CD4-positive, alpha-beta T cell treated with Interleukin-4 for 1 hour (primary cell): Measurements from ENCODE around the gene ACTR1A.
"Not testable (repeated sequence)": the region's sequence is repeated elsewhere in the genome, so short reads cannot be mapped to it uniquely, and the experiment has no call there.

Source experiments
- DNase-seq, 2 donors: peaks; one replicate each; pipeline ENCODE4 v3.0.0-alpha.2; 2020 to 2022

The ACTR1A gene

DNA sequence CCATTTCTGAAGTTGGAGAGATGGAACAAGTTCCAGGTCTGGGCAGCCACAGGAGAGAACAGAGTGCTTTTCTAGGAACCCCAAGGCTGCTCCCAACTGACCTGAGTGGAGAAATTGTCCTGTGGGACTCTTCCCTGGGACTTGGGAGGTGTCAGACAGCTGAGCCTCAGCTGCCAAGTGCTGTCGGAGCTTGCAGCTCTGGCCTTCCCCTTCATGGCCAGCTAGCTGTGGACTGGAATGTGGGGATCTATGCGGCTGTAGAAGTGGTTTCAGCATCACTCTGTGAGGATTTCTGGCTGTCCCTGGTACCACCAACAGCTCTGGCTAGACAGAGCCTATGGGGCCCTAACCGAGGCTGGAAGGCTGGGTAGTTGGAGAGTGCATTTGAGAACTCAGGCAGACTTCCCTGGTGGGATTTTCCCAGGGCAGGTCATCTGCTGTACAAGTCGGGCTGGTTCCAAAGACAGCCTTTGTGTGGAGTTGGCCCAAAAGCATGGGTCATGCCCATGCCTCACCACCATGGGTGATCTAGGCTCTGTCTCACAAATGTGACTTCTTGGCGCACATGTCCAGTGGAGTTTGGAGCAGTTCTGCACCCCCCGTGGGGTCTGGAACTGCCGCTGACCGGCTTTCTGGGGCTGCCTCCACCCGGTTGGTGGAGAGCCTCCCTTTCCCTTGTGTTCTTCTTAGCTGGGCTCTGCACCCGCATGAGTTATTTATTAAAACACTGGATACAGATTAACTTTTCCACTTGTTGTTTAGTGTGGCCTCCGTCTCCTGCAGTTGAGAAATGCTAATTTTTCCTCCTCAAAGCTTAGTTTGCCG is 12.2 kb upstream of the ACTR1A start:
- no peak for DNase-seq

GRCh38 chr10:102511583-102512274 is 9.2 kb upstream of the ACTR1A start:
- DNase-seq = peak in 1 of 2 donors; percentile 29

- DNase-seq = no peak
Measured at GRCh38 chr10:102509387-102509786, 6.9 kb upstream of the ACTR1A start.

DNA sequence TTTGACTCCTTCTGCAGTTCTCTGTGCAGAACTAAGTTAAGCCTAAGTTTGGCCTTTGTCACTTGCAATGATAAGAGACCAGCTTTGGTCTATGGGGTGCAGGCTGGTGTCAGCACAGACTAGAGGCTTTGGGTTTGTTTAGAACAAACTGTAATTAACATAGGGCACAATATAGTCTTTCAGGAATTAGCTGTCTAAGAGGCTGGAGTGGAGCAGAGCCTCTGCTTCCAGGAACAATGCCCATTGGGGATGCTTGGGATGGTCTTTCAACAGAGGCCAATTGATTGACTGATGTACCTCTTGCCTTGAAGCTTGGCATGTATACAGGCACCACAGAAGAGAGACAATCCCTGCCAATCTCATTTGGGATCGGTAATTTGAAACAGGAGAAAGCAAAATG is 6.0 kb upstream of the ACTR1A start:
- no peak for DNase-seq

- no peak for DNase-seq
Measured at GRCh38 chr10:102507521-102507920, 5.0 kb upstream of the ACTR1A start.

GRCh38 chr10:102505462-102506115 is 3.1 kb upstream of the ACTR1A start:
- DNase-seq = no peak

GRCh38 chr10:102504976-102505300 is 2.4 kb upstream of the ACTR1A start:
- no peak for DNase-seq

DNA sequence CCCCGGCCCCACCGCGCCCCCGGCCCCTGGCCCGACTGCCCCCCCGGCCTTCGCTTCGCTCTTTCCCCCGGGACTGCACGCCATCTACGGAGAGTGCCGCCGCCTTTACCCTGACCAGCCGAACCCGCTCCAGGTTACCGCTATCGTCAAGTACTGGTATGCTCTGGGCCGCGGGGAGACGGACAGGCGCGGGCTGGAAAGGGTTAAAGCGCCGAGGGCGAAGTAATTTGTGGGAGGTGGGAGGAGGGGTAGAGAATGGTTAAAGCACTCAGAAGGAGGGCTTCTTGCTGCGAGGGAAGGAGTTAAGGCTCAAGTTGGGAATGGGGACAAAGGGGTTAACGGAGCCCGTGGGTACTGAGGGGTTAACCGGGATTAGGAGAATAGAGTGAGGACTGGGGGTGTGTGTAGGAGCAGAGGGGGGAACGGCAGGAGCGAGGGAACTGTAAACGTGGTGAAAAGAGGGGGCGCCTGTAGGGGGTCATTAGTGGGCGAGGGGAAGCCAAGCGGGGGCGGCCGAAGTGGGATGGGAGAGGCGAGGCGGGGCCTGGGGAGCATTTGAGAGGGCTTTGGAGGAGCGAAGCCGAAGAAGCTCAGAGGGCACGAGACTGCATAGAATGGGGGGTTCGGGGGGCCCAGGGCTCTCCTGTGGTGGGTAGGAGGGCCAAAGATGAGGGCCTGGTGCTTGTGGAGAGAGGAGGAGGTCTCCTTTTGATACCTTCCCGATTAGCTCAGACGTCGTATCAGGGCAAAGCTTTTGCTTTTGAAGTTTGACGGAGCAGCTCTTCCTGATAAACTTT is 1.9 kb upstream of the ACTR1A start:
- peak in 1 of 2 donors; percentile 39 for DNase-seq

DNA sequence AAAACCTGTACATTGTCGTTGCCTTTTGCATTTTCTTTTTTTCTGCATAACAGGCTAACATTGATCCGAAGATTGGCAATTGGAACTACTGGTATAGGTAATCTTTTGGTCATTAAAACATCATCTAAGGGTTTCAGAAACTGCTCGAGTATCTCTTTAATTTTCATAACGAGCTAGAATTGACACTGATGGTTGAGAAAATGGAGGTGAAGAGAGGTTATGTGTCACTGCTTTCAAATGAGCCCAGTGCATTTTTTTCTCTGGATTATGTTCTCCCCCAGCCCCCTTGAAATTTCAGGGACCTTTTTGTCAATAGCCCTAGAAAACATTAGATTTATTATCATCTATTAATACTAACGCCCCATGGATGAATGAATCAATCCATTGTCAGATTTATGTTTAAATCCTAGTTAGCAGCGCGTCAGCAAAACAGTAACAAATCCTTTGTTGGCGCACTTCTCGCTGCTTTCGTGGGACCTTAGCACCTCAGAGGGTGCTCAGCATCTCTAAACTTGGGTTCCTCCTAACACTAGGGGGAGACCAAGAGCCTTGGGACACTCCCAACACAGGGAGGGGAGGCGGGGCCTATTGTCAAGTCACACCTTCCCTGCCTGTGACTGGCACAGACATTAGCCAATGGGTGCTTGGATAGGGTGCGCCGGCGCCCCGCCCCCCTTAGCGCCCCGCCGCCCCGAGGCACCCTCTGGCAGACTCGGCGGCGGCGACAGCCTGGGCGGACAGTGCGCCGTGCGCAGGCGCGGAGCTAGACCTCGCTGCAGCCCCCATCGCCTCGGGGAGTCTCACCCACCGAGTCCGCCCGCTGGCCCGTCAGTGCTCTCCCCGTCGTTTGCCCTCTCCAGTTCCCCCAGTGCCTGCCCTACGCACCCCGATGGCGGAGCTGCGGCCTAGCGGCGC is 1.0 kb upstream of the ACTR1A start, which contains the start of gene SUFU:
Gene SUFU, plus strand, starts transcription at position 709 of the 915 bp plus-strand sequence. Its CDS starts 181 bp downstream, at position 890.
- DNase-seq = peak; percentile 99 to 100

DNA sequence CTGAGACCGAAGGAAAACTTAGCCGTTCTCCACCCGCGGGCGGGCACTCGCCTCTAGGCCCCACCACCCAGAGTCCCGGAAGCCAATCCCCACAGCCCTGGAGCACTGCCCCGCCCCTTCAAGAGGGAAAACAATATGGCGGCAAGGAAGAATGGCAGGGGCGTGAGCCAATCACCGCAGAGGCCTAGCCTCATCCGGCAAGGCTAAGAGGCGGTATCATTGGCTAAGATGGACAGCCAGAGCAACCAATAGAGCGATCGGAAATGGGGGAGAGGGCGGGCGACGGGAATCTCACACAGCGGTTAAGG is 529 bp downstream of the ACTR1A start:
- peak; percentile 99 for DNase-seq

DNA sequence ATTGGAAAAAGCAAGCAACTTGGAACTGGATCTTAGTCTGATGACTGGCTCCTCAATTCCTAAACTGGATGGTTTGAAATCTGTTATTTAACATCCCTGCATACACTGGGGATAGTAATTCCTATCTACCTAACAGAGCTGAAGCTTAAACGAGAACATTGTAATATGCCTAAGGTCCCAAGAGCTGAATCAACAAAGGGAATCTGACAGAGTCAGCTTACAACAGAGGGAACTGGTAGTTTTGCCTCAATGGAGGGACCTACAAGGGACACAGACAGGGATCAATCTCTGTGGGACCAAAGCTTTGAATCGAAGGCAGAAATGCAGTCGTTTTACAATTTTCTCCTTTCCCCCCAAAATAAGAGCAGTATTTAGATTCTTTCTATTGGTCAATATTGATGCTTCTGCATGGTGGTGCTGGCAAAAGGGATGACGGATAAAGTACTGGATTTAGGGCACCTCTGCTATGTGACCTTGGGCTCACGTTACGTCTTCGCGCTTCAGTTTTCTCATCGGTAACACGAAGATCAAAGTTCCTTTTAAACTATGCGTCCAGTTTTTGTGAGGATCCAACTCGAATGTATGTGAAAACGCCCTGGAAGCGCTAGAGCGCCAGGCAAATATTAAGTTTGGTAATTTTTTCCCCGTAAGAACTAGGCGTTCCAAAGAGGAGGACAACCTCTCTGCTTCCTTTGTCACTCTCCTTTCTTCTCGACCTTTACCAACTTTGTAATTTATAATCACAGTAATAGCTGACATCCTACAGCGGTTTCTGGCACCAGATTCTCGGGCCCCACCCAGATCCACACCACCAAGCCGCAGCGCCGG is 1.1 kb downstream of the ACTR1A start:
- DNase-seq = no peak

DNA sequence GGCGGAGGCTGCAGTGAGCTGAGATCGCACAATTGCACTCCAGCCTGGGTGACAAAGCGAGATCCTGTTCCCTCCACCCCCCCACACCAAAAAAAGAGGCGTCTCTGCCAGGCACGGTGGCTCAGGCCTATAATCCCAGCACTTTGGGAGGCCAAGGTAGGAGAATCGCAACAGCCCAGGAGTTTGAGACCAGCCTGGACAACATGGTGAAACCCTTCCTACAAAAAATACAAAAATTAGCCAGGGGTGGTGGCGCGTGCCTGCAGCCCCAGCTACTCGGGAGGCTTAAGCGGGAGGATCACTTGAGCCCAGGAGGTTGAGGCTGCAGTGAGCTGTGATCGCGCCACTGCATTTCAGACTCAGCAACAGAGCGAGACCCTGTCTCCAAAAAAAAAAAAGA is 1.8 kb downstream of the ACTR1A start:
- DNase-seq = not testable (repeated sequence)

- DNase-seq = no peak
Measured at GRCh38 chr10:102499356-102499755, 3.2 kb downstream of the ACTR1A start.

GRCh38 chr10:102497545-102497944 is 5.0 kb downstream of the ACTR1A start:
- no peak for DNase-seq

DNA sequence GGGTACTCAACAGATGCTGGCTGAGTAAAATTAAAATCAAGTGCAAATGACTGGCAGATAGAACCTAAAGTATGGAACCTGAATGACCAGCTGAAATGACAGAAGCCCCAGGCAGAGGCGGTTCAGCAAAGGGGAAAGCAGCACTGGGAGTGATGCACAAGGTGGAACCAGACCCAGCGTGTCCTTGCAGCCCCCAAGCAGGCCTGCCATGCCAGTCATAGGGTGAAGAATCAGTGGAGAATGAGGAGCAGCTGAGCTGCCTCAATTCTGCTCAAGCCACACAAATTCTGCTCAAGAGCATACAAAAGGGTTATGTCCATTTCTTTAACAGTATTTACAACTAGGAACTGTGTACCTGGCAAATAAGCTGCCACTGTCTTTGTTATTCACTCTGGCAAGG is 8.7 kb downstream of the ACTR1A start:
- no peak for DNase-seq

GRCh38 chr10:102492983-102493382 is 9.5 kb downstream of the ACTR1A start:
- DNase-seq = no peak

- DNase-seq = no peak
Measured at GRCh38 chr10:102492344-102492939, 10.1 kb downstream of the ACTR1A start.

DNA sequence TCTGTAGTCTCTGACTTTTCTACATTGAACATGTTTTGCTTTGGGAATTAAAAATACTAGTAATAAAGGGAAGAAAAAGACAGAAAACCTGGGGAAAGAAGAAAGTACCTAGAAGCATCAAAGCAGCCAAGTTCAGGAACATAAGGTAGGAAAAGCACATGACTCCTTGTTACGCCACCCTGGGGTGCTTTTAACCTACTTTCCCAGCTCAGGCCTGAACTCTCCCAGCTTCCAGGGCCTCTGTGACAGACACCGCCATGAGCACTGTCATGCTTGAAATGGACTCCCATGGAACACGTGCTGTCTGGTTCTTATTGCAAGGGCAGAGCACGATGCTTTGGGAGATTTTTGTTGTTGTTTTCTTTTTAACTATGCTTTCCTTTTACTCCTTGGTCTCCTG is 11.4 kb downstream of the ACTR1A start:
- DNase-seq = no peak

GRCh38 chr10:102485093-102485784 is 17.3 kb downstream of the ACTR1A start:
- no peak for DNase-seq

- no peak for DNase-seq
Measured at GRCh38 chr10:102484021-102484420, 18.5 kb downstream of the ACTR1A start.
